Measurements from ENCODE around the gene RASA4B.
A peak's percentile ranks its signal among the peaks of the same experiment; 100 is the strongest.

RASA4B gene

DNA sequence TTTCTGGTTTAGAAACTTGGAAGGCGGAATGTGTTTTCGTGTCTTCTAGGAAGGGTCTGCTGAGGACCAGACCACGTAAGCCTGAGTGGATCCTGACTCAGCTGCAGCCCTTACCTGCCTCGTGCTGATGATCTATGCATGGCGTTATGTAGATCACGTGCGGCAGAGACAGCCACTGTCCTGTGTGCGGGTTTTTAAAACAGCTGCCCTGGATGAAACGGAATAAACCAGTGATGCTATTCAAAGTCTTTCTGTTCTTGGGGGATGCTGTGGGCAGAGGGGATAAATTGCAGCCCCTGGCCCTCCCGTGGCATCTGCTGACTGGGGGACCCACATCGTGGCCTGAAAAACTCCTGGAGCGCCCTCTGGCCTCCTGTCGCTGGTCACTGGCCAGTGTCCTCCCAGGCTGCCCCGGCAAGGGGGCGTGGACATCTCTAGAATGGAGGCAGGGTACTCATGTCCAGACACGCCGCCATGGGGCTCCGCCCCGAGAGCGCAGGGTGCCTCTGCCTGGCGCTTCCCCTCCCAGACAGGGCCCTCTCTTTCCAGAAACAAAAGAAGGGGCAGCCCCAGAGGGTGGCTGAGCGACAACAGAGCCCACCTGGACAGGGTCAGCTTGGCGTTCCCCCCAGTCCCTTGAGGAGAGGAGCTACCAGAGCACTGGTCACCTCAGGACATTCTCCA, 66.1 kb downstream of the RASA4B start:
- peak; percentile 77 to 89 for DNase-seq

- peak; percentile 45 to 50 for DNase-seq
These were observed 67.3 kb downstream of the RASA4B start for GRCh38 chr7:102450242-102450641.

DNA sequence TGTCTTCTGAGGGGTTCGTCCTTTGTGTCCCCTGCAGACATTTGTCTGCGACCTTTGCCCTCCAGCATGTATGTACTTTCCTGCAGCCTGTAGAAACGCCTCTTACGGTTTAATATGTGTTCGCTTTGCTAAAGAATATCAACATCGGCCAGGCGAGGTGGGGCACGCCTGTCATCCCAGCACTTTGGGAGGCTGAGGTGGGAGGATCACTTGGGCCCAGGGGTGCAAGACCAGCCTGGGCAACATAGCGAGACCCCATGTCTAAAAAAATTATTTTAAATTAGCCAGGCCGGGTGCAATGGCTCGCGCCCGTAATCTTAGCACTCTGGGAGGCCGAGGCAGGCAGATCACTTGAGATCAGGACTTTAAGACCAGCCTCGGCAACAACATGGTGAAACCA, 68.4 kb downstream of the RASA4B start:
- DNase-seq, result no peak

GRCh38 chr7:102447311-102447710, 70.3 kb downstream of the RASA4B start:
- no peak for DNase-seq

- DNase-seq, result no peak
These were observed 71.0 kb downstream of the RASA4B start for GRCh38 chr7:102446387-102447156.

GRCh38 chr7:102445674-102446071, 71.9 kb downstream of the RASA4B start:
- no peak for DNase-seq

- no peak for DNase-seq
These were observed 72.5 kb downstream of the RASA4B start for GRCh38 chr7:102444961-102445673.

DNA sequence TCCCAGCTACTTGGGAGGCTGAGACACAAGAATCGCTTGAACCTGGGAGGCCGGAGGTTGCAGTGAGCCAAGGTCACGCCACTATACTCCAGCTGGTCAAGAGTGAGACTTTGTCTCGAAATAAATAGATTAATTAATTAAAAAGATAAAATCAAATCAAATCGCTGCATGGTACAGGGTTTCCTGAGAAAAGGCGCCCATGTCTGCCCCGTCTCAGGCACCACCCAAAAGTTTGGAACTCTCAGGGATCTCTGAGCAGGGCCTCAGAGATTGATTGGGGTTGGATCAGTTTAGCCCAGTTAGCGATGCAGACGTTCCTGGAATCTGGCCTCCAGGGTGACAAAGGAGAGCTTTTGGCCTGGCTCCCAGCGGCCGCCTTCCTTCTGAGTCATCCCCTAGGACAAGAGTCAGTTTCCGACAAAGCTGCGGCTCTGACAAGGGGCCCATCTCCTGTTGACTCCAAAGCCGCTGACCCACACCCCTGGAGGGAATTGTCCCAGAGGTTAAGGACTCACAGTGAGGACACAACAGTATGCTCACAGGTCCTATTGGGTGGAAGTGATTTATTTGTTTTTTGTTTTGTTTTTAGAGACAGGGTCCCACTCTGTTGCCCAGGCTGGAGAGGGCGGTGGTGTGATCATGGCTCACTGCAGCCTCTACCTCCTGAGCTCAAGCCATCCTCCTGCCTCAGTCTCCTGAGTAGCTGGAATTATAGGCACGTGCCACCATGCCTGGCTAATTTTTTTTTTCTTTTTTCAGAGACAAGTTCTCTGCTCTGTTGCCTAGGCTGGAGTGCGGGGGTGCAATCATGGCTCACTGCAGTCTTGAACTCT, 77.4 kb downstream of the RASA4B start:
- DNase-seq, result no peak

DNA sequence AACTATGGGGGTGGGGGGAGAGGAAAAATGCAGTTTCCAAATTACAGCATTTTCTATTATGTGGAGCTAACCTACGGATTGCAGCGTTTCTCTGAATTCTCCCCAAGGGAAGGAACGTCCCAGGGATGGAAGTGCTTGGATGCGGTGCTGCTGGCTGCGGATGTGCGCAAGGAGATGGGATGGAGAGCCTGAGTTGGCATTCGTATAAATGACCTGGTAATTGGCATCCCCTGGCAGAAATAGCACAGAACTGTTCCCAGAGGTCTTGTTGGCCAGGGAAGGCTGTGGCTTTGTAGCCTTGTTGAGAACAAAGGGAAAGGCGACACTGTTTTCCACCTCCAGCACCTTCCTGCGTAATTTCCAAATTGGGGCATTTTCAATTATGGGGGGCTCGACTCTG, 81.5 kb downstream of the RASA4B start:
- no peak for DNase-seq

DNA sequence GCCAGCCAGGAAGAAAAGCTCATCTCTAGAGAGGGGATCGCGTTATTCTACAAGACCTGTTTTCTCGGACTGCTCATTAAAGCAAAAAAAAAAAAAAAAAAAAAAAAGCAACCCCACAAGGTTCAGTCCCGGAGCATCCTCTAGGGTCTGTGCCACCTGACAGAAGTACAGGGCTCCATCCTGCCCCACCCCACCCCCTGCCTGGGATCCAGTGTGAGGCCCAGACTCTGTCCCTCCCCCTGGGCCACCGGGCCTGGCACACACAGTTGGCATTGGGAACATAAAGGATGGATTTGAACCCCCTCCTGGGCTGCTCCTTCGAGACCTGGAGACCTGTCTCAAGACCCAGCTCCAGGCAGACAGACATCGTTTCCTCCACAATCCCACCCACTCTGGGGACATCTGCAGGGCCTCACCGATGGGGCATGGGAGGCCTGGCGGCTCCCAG, 83.5 kb downstream of the RASA4B start:
- DNase-seq, result peak in 1 of 2 experiments; percentile 69

DNA sequence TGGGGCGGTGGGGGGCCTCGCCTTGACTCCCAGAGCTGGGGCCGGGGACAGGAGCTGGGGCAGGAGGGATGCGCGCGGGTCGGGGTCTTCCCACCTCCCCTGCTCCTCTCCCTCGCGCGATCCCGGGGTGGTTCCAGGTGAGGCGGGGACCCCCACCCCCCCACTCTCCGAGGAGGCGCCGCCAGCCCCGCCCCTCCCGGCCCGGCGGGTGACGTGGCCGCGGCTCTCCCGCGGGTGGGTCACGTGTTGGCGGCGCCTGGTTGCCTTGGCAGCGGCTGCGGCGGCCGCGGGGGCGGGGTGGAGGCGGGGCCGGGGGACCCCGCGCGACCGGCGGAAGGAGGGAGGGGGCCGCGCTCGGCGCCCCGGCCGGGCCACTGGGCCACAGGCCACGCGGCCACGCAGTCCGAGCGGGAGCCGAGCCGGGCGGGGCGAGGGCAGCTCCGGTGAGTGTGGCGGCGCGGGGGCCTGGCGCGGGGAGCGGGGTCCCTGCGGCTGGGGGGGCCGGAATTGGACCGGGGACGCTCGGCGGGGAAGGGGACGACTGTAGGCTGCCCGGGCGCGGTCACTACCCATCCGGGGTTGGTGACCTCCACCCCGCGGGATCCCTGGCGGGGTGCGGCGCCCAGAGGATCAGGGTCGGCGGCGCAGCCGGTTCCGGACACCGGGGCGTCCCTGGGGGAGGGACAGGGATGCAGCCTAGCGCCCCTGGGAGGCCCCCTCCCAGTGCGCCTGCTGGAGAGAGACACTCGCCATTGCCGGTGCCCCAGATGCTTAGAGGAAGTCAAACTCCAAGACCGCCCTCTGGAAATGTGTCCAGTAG, 84.1 kb downstream of the RASA4B start, which contains the start of gene ORAI2:
Gene ORAI2 (plus strand): TSS at position 357 of the 820 bp plus-strand sequence. CDS start 5,382 bp downstream, outside the sequence.
- DNase-seq, result peak in 1 of 2 experiments; percentile 90

All from NCI-H526 (cell line).